SIG-M5 treated with dmso at 0.1 percent for 504 hours (cell line): ENCODE results near the gene FHOD3.

ENCODE experiments used
- DNase-seq: peaks from one replicate; lab custom pipeline; 2025; ENCODE audit not compliant: unreplicated experiment; lab: John Stamatoyannopoulos, UW

The FHOD3 gene

GRCh38 chr18:36649205-36649604, 351.7 kb downstream of the FHOD3 start:
- no peak for DNase-seq

DNA sequence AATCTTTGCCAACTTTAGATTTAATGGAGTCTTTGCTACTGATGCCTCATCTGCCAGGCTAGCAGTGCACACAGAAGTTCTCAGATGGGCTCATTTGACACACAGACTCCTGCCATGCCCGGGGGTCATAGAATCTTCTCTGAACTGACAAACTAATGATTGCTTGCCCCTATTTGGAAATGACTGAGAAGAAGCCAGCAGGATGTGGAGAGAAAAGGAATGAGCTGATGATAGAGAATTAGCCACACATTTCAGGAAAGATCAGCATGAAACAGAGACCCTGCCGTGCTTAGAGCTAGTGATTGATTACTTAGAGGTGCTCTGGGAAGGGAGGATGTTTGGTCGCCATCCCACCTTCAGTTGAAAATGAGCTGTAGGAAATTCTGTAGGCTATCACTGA, 352.8 kb downstream of the FHOD3 start:
- DNase-seq = no peak

GRCh38 chr18:36650906-36651305, 353.4 kb downstream of the FHOD3 start:
- no peak for DNase-seq

- DNase-seq = no peak
These were observed 355.0 kb downstream of the FHOD3 start for GRCh38 chr18:36652503-36652902.

- DNase-seq = no peak
These were observed 355.8 kb downstream of the FHOD3 start for GRCh38 chr18:36653141-36653869.

- no peak for DNase-seq
These were observed 356.4 kb downstream of the FHOD3 start for GRCh38 chr18:36653870-36654269.

GRCh38 chr18:36655074-36655473, 357.6 kb downstream of the FHOD3 start:
- no peak for DNase-seq

- no peak for DNase-seq
These were observed 358.4 kb downstream of the FHOD3 start for GRCh38 chr18:36655930-36656329.

GRCh38 chr18:36658611-36659010, 361.1 kb downstream of the FHOD3 start:
- DNase-seq = no peak

DNA sequence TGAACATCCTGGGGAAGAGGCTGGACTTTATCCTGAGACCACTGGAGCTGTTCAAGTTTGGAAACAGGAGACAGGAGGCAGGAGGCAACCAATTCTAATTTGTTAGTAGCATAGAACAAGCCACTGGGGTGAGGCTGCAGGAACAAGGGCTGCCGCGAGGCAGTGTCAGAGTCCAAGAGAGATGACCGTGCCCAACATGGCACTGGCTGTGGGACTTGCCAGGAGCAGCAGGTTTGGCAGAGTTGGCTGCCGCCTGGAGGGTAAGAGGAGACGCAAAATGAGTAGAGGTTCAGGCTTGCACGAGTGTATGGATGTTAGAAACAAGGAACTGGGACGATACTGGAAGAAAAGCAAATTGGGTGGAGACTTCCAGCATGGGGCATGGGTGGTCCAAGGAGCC, 362.8 kb downstream of the FHOD3 start:
- no peak for DNase-seq

- DNase-seq = no peak
These were observed 364.5 kb downstream of the FHOD3 start for GRCh38 chr18:36661999-36662398.

- no peak for DNase-seq
These were observed 365.8 kb downstream of the FHOD3 start for GRCh38 chr18:36663312-36663711.

DNA sequence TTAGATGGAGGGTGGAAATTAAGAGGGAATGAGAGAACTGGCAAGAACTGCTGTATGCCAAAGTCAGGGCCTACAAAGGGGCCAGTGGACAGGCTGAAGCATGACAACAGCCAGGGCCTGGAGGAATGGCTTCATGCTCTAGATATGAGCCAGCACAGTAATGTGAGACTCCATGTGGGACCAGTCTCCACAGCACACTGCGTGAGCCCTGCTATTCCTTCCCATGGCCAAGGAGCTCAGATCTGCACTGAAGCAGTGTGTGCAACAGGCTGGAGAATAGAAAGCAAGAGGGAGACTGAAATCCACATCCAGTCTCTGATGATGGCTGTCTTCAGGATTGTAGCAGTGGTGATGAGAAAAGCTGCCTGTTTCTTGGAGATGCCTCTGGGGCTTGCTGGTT, 368.4 kb downstream of the FHOD3 start:
- DNase-seq = no peak

- peak; percentile 49 for DNase-seq
These were observed 370.3 kb downstream of the FHOD3 start for GRCh38 chr18:36667811-36668210.

GRCh38 chr18:36668349-36668748, 370.8 kb downstream of the FHOD3 start:
- DNase-seq = no peak

GRCh38 chr18:36672437-36673344, 375.2 kb downstream of the FHOD3 start:
- peak; percentile 90 for DNase-seq

DNA sequence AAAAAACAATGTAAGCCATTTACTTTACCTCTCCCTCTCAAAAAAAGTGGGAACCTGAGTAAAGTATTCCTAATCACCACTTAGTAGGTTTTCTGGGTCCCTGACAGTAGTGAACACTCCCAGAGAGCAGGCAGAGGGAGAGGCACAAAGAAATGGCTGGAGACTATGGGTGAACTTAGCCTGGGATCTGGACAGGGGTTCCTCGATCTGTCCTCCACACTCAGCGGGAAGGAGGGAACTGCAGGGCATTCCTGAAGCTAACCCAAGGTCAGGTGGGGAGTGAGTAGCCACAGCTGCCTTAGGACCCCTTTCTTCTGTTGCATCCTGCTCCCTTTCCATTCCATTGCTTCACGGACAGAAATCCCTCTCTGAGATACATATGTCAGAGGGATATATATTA, 375.9 kb downstream of the FHOD3 start:
- DNase-seq = no peak

GRCh38 chr18:36675076-36675475, 377.6 kb downstream of the FHOD3 start:
- DNase-seq = no peak

GRCh38 chr18:36675542-36675941, 378.0 kb downstream of the FHOD3 start:
- no peak for DNase-seq

DNA sequence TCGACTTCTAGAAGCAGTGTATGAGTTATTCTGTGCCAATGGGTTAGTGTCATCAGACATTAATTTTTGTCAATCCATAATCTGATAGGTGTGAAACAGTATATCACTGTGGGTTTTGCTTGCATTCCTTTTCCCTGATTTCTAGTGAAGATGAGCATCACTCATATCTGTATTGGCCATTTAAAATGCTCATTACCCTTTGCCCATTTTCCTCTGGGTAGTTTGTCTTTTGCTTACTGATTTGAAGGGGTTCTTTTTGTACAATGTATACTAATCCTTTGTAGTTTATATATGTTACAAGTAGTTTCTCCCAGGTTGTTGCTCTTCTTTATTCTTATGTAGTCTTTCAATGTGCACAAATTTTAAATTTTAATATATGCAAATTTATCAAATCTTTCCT, 379.1 kb downstream of the FHOD3 start:
- DNase-seq = no peak

DNA sequence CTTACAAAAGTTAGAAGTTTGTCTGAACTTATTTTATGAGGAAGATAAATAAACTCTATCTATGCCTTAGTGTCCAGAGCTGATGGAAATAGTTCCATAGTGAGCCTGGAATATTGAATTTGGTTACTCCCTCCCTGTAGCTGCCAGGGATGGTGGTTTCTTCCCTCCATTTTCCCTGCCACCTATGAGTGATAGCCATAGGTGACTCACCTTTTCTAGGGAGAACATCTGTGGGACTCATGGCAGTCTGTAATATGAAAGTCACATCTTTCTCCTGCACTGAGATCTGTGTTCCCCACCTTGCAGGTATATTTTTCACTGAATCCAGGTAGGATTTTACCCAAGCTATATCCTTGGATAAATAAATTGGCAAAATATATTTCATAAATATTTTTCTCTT, 382.5 kb downstream of the FHOD3 start:
- no peak for DNase-seq

- DNase-seq = no peak
These were observed 388.1 kb downstream of the FHOD3 start for GRCh38 chr18:36685580-36685979.
